DOHH2 (cell line): Measurements from ENCODE around the gene INTS15.

Source experiments
- CTCF ChIP-seq: fragments of 200-600 bp; sonication (generic); IDR thresholded peaks from one replicate; pipeline ENCODE4 v1.5.1; 2014; ENCODE audit warnings: antibody characterized with exemption, mild to moderate bottlenecking, low read depth, low read length; ENCODE audit not compliant: poor library complexity, severe bottlenecking
- EZH2phosphoT487 ChIP-seq: fragments of 200-600 bp; sonication (generic); IDR thresholded peaks from 2 replicates; pipeline ENCODE4 v1.6.1; 2017; ENCODE audit warnings: borderline replicate concordance, mild to moderate bottlenecking, antibody characterized with exemption, low read length, moderate library complexity, mixed read lengths

GRCh38 chr7:6556196-6556595 is 33.6 kb upstream of the INTS15 start:
- no peak for TF ChIP-seq EZH2phosphoT487
- TF ChIP-seq CTCF: peak; percentile 69
